Karpas-422 (cell line): ENCODE data around the gene MED27. TPM values are rescaled to one million over a fixed set of nuclear protein-coding genes. Genes with fewer than 3 reads are reported as not detected.

Experiments used
- DNase-seq: peaks from one replicate; pipeline ENCODE4 v3.0.0-alpha.2; 2015
- H2AFZ ChIP-seq: fragments of 200-600 bp; sonication (generic); 2 replicates; pipeline ENCODE4 v1.6.1; 2014; ENCODE audit warnings: antibody characterized with exemption, low read length, mixed read lengths
- H3K27ac ChIP-seq: fragments of 200-600 bp; sonication (generic); 2 replicates; pipeline ENCODE4 v1.5.1; 2014; ENCODE audit warnings: mild to moderate bottlenecking, low read length, moderate library complexity
- H3K27me3 ChIP-seq: fragments of 200-600 bp; sonication (generic); 2 replicates; pipeline ENCODE4 v1.6.1; 2014; ENCODE audit warnings: low read length, mixed read lengths
- H3K36me3 ChIP-seq: fragments of 200-600 bp; sonication (generic); 2 replicates; pipeline ENCODE4 v1.6.1; 2014; ENCODE audit warnings: low read length, mixed read lengths; ENCODE audit not compliant: insufficient read depth
- H3K4me1 ChIP-seq: fragments of 200-600 bp; sonication (generic); 2 replicates; pipeline ENCODE4 v1.6.1; 2014; ENCODE audit warnings: mild to moderate bottlenecking, low read length, mixed read lengths
- H3K4me2 ChIP-seq: fragments of 200-600 bp; sonication (generic); 2 replicates; pipeline ENCODE4 v1.6.1; 2014; ENCODE audit warnings: low read length, low read depth, mild to moderate bottlenecking; ENCODE audit not compliant: poor library complexity, severe bottlenecking
- H3K4me3 ChIP-seq: fragments of 200-600 bp; sonication (generic); 2 replicates; pipeline ENCODE4 v1.5.1; 2014; ENCODE audit warnings: mild to moderate bottlenecking, antibody characterized with exemption, low read length, mixed read lengths
- H3K79me2 ChIP-seq: fragments of 200-600 bp; sonication (generic); 2 replicates; pipeline ENCODE4 v1.6.1; 2014; ENCODE audit warnings: mild to moderate bottlenecking, low read length, mixed read lengths
- H3K9ac ChIP-seq: fragments of 200-600 bp; sonication (generic); 2 replicates; pipeline ENCODE4 v1.6.0; 2014; ENCODE audit warnings: low read length
- H3K9me2 ChIP-seq: fragments of 200-600 bp; sonication (generic), shearing (Covaris generic); replicated peaks from 2 replicates; pipeline ENCODE4 v1.6.0; 2014; ENCODE audit warnings: mild to moderate bottlenecking, low read length, moderate library complexity; ENCODE audit not compliant: insufficient read depth
- H3K9me3 ChIP-seq: fragments of 300-700, 200-600 bp; sonication (generic); 2 replicates; pipeline ENCODE4 v1.6.1; 2014; ENCODE audit warnings: low read length, mixed read lengths
- H4K20me1 ChIP-seq: fragments of 200-600 bp; sonication (generic); 2 replicates; pipeline ENCODE4 v1.6.1; 2014; ENCODE audit warnings: mild to moderate bottlenecking, antibody characterized with exemption, low read length, low read depth; ENCODE audit not compliant: insufficient read depth
- total RNA-seq: library from RNA; depleted of rRNA; stranded (reverse); fragments of >200 nt; shearing (Covaris generic); gene quantifications from 2 replicates; pipeline ENCODE4 v1.2.3, GENCODE V29; 2014; ENCODE audit warnings: low replicate concordance

Gene MED27
- total RNA-seq, 1 experiment from 2014 or later: 19.8 TPM

- H3K4me3 ChIP-seq: no peak overlapping the region
- no peaks in the 10 kb centered on the region for H3K36me3 ChIP-seq
- H3K9ac ChIP-seq: no peak overlapping the region
- H4K20me1 ChIP-seq: peaks cover 94% of the 10 kb centered on the region
- no peaks in the 10 kb centered on the region for H3K27me3 ChIP-seq
- H3K79me2 ChIP-seq: peaks cover 4% of the 10 kb centered on the region; the same call in 1 of the 2 replicates
- no peak overlapping the region for H3K4me2 ChIP-seq
- H3K27ac ChIP-seq: no peak overlapping the region
- DNase-seq: no peak
- no peaks in the 10 kb centered on the region for H3K9me3 ChIP-seq
- no peak overlapping the region for H2AFZ ChIP-seq
- H3K9me2 ChIP-seq: no peaks in the 10 kb centered on the region
- peaks cover 8% of the 10 kb centered on the region for H3K4me1 ChIP-seq
Observed at GRCh38 chr9:132037458-132037857, 42.2 kb downstream of the MED27 start.

- Histone ChIP-seq H3K27ac (no peak overlapping the region), H3K36me3 (no peaks in the 10 kb centered on the region), H3K9me3 (no peaks in the 10 kb centered on the region), H3K4me3 (no peak overlapping the region), H4K20me1 (peaks cover 93% of the 10 kb centered on the region), H3K4me2 (no peak overlapping the region), H3K9me2 (no peaks in the 10 kb centered on the region), H3K9ac (no peak overlapping the region), H3K4me1 (peaks cover 8% of the 10 kb centered on the region), H2AFZ (no peak overlapping the region), H3K27me3 (no peaks in the 10 kb centered on the region), H3K79me2 (peaks cover 4% of the 10 kb centered on the region; the same call in 1 of the 2 replicates)
- DNase-seq: no peak
Observed at GRCh38 chr9:132036521-132036920, 43.1 kb downstream of the MED27 start.

- peaks cover 93% of the 10 kb centered on the region for H4K20me1 ChIP-seq
- H3K4me3 ChIP-seq: no peak overlapping the region
- DNase-seq: no peak
- no peak overlapping the region for H3K27ac ChIP-seq
- peaks cover 8% of the 10 kb centered on the region for H3K4me1 ChIP-seq
- H3K79me2 ChIP-seq: peaks cover 4% of the 10 kb centered on the region; the same call in 1 of the 2 replicates
- H3K9me3 ChIP-seq: no peaks in the 10 kb centered on the region
- H2AFZ ChIP-seq: no peak overlapping the region
- no peaks in the 10 kb centered on the region for H3K36me3 ChIP-seq
- H3K4me2 ChIP-seq: no peak overlapping the region
- H3K27me3 ChIP-seq: no peaks in the 10 kb centered on the region
- H3K9ac ChIP-seq: no peak overlapping the region
- H3K9me2 ChIP-seq: no peaks in the 10 kb centered on the region
Observed at GRCh38 chr9:132035679-132036078, 44.0 kb downstream of the MED27 start.

GRCh38 chr9:132032238-132032950 lies 47.3 kb downstream of the MED27 start:
- Histone ChIP-seq H3K4me1 (peaks cover 8% of the 10 kb centered on the region), H4K20me1 (peaks cover 92% of the 10 kb centered on the region), H3K36me3 (no peaks in the 10 kb centered on the region), H2AFZ (no peak overlapping the region), H3K4me2 (no peak overlapping the region), H3K27me3 (no peaks in the 10 kb centered on the region), H3K4me3 (no peak overlapping the region), H3K27ac (no peak overlapping the region), H3K9me3 (no peaks in the 10 kb centered on the region), H3K9ac (no peak overlapping the region), H3K9me2 (no peaks in the 10 kb centered on the region), H3K79me2 (peaks cover 18% of the 10 kb centered on the region)
- DNase-seq: no peak

GRCh38 chr9:132031467-132032237 lies 48.0 kb downstream of the MED27 start:
- Histone ChIP-seq H3K27ac (no peak overlapping the region), H3K4me3 (no peak overlapping the region), H4K20me1 (peaks cover 92% of the 10 kb centered on the region), H3K27me3 (no peaks in the 10 kb centered on the region), H3K4me1 (peaks cover 8% of the 10 kb centered on the region), H3K9ac (no peak overlapping the region), H3K9me2 (no peaks in the 10 kb centered on the region), H3K79me2 (peaks cover 18% of the 10 kb centered on the region), H2AFZ (no peak overlapping the region), H3K9me3 (no peaks in the 10 kb centered on the region), H3K36me3 (no peaks in the 10 kb centered on the region), H3K4me2 (no peak overlapping the region)
- no peak for DNase-seq

GRCh38 chr9:132030626-132031325 lies 48.9 kb downstream of the MED27 start:
- Histone ChIP-seq H3K27me3 (no peaks in the 10 kb centered on the region), H3K9me3 (no peaks in the 10 kb centered on the region), H2AFZ (no peak overlapping the region), H3K4me2 (no peak overlapping the region), H4K20me1 (peaks cover 92% of the 10 kb centered on the region), H3K79me2 (peaks cover 18% of the 10 kb centered on the region; the same call in 1 of the 2 replicates), H3K4me3 (no peak overlapping the region), H3K9me2 (no peaks in the 10 kb centered on the region), H3K27ac (no peak overlapping the region), H3K4me1 (peaks cover 7% of the 10 kb centered on the region), H3K9ac (no peak overlapping the region), H3K36me3 (no peaks in the 10 kb centered on the region)
- DNase-seq: no peak

GRCh38 chr9:132027752-132028663 lies 51.7 kb downstream of the MED27 start:
- H3K27me3 ChIP-seq: no peaks in the 10 kb centered on the region
- H3K4me2 ChIP-seq: no peak overlapping the region
- H3K36me3 ChIP-seq: no peaks in the 10 kb centered on the region
- no peak for DNase-seq
- H3K9me2 ChIP-seq: no peaks in the 10 kb centered on the region
- no peaks in the 10 kb centered on the region for H3K4me1 ChIP-seq
- H3K79me2 ChIP-seq: peaks cover 14% of the 10 kb centered on the region; the same call in 1 of the 2 replicates
- H3K4me3 ChIP-seq: no peak overlapping the region
- peaks cover 84% of the 10 kb centered on the region for H4K20me1 ChIP-seq
- no peak overlapping the region for H3K27ac ChIP-seq
- H3K9me3 ChIP-seq: no peaks in the 10 kb centered on the region
- H2AFZ ChIP-seq: no peak overlapping the region
- no peak overlapping the region for H3K9ac ChIP-seq
